Prostate gland (tissue), 2 donors: ENCODE results near the gene SYT17. TPM values are rescaled to one million over a fixed set of nuclear protein-coding genes. Genes with fewer than 3 reads are reported as not detected.

Experiments
- DNase-seq: peaks from one replicate; pipeline ENCODE4 v3.0.0-alpha.2; 2019; ENCODE audit warnings: low spot score
- H3K27ac ChIP-seq, 2 donors: fragments of 200-600 bp; sonication (generic); 2 replicates each; pipeline ENCODE4 v1.5.1; 2017 to 2019
- H3K27me3 ChIP-seq: fragments of 200-600 bp; sonication (generic); replicated peaks from 2 replicates; pipeline ENCODE4 v1.5.1; 2019; ENCODE audit not compliant: insufficient read depth
- H3K36me3 ChIP-seq, 2 donors: fragments of 200-600 bp; sonication (generic); 1 replicate in 1 of 2; 2 replicates in 1 of 2; pipeline versions ENCODE4 v1.5.1 to v1.8.1; 2017 to 2019
- H3K4me1 ChIP-seq: fragments of 200-600 bp; sonication (generic); replicated peaks from 2 replicates; pipeline ENCODE4 v1.5.1; 2019
- H3K4me3 ChIP-seq, 2 donors: fragments of 200-600 bp; sonication (generic); 2 replicates each; pipeline ENCODE4 v1.5.1; 2017 to 2019
- H3K9me3 ChIP-seq: fragments of 200-600 bp; sonication (generic); 2 replicates; pipeline ENCODE4 v1.5.1; 2017
- CTCF ChIP-seq, 4 experiments: fragments of 200-600 bp in 2 of 4; fragments of 450-650 bp in 2 of 4; sonication (generic) in 2 of 4; IDR thresholded peaks; 1 replicate in 3 of 4; 2 replicates in 1 of 4; pipeline ENCODE4 v1.5.1; 2016 to 2019; ENCODE audit warnings: antibody characterized with exemption in 4 of 4, mild to moderate bottlenecking in 2 of 4, moderate library complexity in 2 of 4
- POLR2A ChIP-seq: fragments of 450-650 bp; IDR thresholded peaks from one replicate; pipeline ENCODE4 v1.6.1; 2016; ENCODE audit warnings: antibody characterized with exemption, mild to moderate bottlenecking
- POLR2AphosphoS5 ChIP-seq: sonication (generic); formaldehyde crosslinking; IDR thresholded peaks from one replicate; pipeline ENCODE4 v1.6.1; 2017; ENCODE audit warnings: antibody characterized with exemption
- WGBS: methylation state at CpG from one replicate; pipeline ENCODE4 v1.1.5; 2018; 5-methylcytosine and 5-hydroxymethylcytosine counted together
- intact Hi-C: fragments of 100-400 bp; cut with DNase I; formaldehyde crosslinking; loops from one replicate; pipeline ENCODE4 v1.14.2; 2022
- total RNA-seq, 2 donors: library from RNA; depleted of rRNA; stranded (reverse); fragments of >200 nt; gene quantifications; one replicate each; pipeline ENCODE4 v1.1.0, GENCODE V29; 2016

The SYT17 gene
- total RNA-seq, 2 donors from 2014 or later, result 24.3 to 32.4 TPM

GRCh38 chr16:19278403-19278802 lies 110.4 kb downstream of the SYT17 start:
- Histone ChIP-seq H3K36me3 (no peaks in the 10 kb centered on the region), H3K4me1 (no peaks in the 10 kb centered on the region)

DNA sequence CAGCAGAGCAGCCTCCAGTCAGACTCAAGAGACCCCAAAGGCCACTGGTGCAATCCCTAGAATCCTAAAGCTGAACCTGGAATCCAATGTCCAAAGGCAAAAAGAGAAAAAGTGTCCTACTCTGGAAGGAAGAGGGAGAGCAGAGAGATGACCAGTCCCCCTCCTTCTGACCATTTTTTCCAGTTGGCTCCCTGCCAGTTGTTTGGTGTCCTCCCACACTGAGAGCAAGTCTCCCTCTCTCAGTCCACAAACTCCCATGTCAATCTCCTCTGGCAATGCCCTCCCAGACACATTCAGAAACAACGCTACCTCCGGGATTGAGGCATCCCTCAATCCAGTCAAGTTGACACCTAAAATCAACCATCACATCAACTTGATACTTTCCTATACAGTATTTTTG lies 113.2 kb downstream of the SYT17 start:
- Histone ChIP-seq H3K27ac (no peak overlapping the region), H3K27me3 (no peaks in the 10 kb centered on the region), H3K9me3 (no peaks in the 10 kb centered on the region), H3K4me1 (no peaks in the 10 kb centered on the region), H3K36me3 (no peaks in the 10 kb centered on the region), H3K4me3 (no peak overlapping the region)
- WGBS, result 92% methylated on average over 2 of the region's 2 CpGs
- intact Hi-C loops, result no loop called here
- no peak for DNase-seq
- no peak for TF ChIP-seq POLR2A
- TF ChIP-seq CTCF (IDR thresholded peaks at IDR 0.05), result no peak
- TF ChIP-seq POLR2AphosphoS5, result no peak

More at GRCh38 chr16:19278403-19278802, 110.4 kb downstream of the SYT17 start:
- intact Hi-C loops, result no loop called here
- no peak overlapping the region for H3K4me3 ChIP-seq
- DNase-seq, result no peak
- H3K27ac ChIP-seq, result no peak overlapping the region
- TF ChIP-seq CTCF (IDR thresholded peaks at IDR 0.05) (no peak), POLR2A (no peak), POLR2AphosphoS5 (no peak)
- H3K9me3 ChIP-seq, result no peaks in the 10 kb centered on the region
- no peaks in the 10 kb centered on the region for H3K27me3 ChIP-seq
- WGBS, result 94% methylated on average over 2 of the region's 2 CpGs

GRCh38 chr16:19282101-19282500 lies 114.1 kb downstream of the SYT17 start:
- Histone ChIP-seq H3K4me1 (no peaks in the 10 kb centered on the region), H3K27ac (no peak overlapping the region), H3K36me3 (no peaks in the 10 kb centered on the region), H3K4me3 (no peak overlapping the region), H3K9me3 (no peaks in the 10 kb centered on the region), H3K27me3 (no peaks in the 10 kb centered on the region)
- DNase-seq, result no peak
- TF ChIP-seq POLR2AphosphoS5 (no peak), POLR2A (no peak), CTCF (IDR thresholded peaks at IDR 0.05) (no peak)
- intact Hi-C loops, result no loop called here
- 43% methylated on average over 3 of the region's 3 CpGs for WGBS

DNA sequence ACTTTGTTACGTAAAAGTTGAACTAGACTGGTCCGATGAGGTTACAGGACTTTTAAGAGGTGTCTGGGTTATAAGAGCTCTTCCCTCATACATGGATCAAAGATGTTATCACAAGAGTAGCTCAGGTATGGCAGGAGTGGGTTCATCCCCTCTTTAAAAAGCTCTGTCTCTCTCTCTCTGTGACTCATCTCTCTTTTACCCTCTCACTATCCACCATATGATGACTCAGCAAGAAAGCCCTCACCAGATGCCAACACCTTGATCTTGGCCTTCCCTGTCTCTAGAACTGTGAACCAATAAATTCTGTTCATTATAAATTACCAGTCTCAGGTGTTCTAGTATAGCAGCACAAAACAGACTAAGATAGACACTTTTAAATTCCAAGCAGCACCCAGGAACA lies 115.6 kb downstream of the SYT17 start:
- 62% methylated on average over 2 of the region's 2 CpGs for WGBS
- intact Hi-C loops, result no loop called here
- TF ChIP-seq CTCF (IDR thresholded peaks at IDR 0.05) (no peak), POLR2A (no peak), POLR2AphosphoS5 (no peak)
- H3K4me3 ChIP-seq, result no peak overlapping the region
- no peaks in the 10 kb centered on the region for H3K4me1 ChIP-seq
- DNase-seq, result no peak
- H3K27ac ChIP-seq, result no peak overlapping the region
- no peaks in the 10 kb centered on the region for H3K9me3 ChIP-seq
- no peaks in the 10 kb centered on the region for H3K36me3 ChIP-seq
- H3K27me3 ChIP-seq, result no peaks in the 10 kb centered on the region

GRCh38 chr16:19284207-19284606 lies 116.2 kb downstream of the SYT17 start:
- no peak for TF ChIP-seq CTCF (IDR thresholded peaks at IDR 0.05)
- TF ChIP-seq POLR2AphosphoS5, result peak; percentile 78
- no peak for TF ChIP-seq POLR2A
- Histone ChIP-seq H3K9me3 (no peaks in the 10 kb centered on the region), H3K4me1 (no peaks in the 10 kb centered on the region), H3K36me3 (no peaks in the 10 kb centered on the region), H3K27me3 (no peaks in the 10 kb centered on the region), H3K27ac (no peak overlapping the region), H3K4me3 (no peak overlapping the region)
- intact Hi-C loops, result no loop called here
- peak; percentile 92 for DNase-seq
- WGBS, result 16% methylated on average over 1 of the region's 1 CpG
